22Rv1 (cell line): Measurements from ENCODE around the gene CDK14.

ENCODE experiments used
- CTCF ChIP-seq: fragments of 450-650 bp; IDR thresholded peaks from 2 replicates; pipeline ENCODE4 v1.5.1; 2017; ENCODE audit warnings: mild to moderate bottlenecking
- ZFX ChIP-seq: fragments of 450-650 bp; IDR thresholded peaks from 2 replicates; pipeline ENCODE4 v1.6.1; 2017; ENCODE audit warnings: antibody characterized with exemption, borderline replicate concordance

- TF ChIP-seq CTCF (no peak), ZFX (no peak)
Observed at GRCh38 chr7:90752051-90752450, 155.9 kb downstream of the CDK14 start.
